HEK293 (cell line): ENCODE data around the gene UBE2E1.

ENCODE experiments used
- GLIS2 ChIP-seq: fragments of 450-650 bp; formaldehyde crosslinking; IDR thresholded peaks from 2 replicates; pipeline ENCODE4 v1.5.1; 2016; ENCODE audit warnings: missing biosample characterization, missing genetic modification characterization
- HOXC10 ChIP-seq: sonication (generic); formaldehyde crosslinking; IDR thresholded peaks from 2 replicates; pipeline ENCODE4 v1.8.1; 2023; ENCODE audit warnings: mild to moderate bottlenecking, missing genetic modification reagents
- HOXD13 ChIP-seq: sonication (generic); formaldehyde crosslinking; IDR thresholded peaks from 2 replicates; pipeline ENCODE4 v1.8.0; 2022; ENCODE audit warnings: missing genetic modification reagents, borderline replicate concordance
- PATZ1 ChIP-seq: fragments of 450-650 bp; formaldehyde crosslinking; IDR thresholded peaks from 2 replicates; pipeline ENCODE4 v1.5.1; 2016; ENCODE audit warnings: missing biosample characterization, missing genetic modification characterization
- PBX3 ChIP-seq: sonication (generic); formaldehyde crosslinking; IDR thresholded peaks from 2 replicates; pipeline ENCODE4 v1.8.1; 2022; ENCODE audit warnings: mild to moderate bottlenecking, moderate library complexity, missing genetic modification reagents
- REST ChIP-seq: fragments of 450-650 bp; formaldehyde crosslinking; IDR thresholded peaks from 2 replicates; pipeline ENCODE4 v1.5.1; 2016; ENCODE audit warnings: missing biosample characterization, missing genetic modification characterization
- SETDB1 ChIP-seq: IDR thresholded peaks from one replicate; pipeline ENCODE4 v1.6.1; 2017; ENCODE audit warnings: mild to moderate bottlenecking, low read length, moderate library complexity, mixed read lengths; ENCODE audit not compliant: insufficient read length
- TCF7L2 ChIP-seq: IDR thresholded peaks from 2 replicates; pipeline ENCODE4 v1.6.1; 2011; ENCODE audit warnings: low read depth, mild to moderate bottlenecking, inconsistent platforms, low read length, moderate library complexity, borderline replicate concordance
- TRIM28 ChIP-seq: IDR thresholded peaks from 2 replicates; pipeline ENCODE4 v1.6.1; 2011; ENCODE audit warnings: low read length, control low read depth, borderline replicate concordance
- ZBTB11 ChIP-seq: fragments of 450-650 bp; formaldehyde crosslinking; conservative IDR thresholded peaks from 2 replicates; pipeline ENCODE4 v1.5.1; 2016; ENCODE audit warnings: low read depth, missing biosample characterization, missing genetic modification characterization
- ZBTB49 ChIP-seq: fragments of 450-650 bp; formaldehyde crosslinking; IDR thresholded peaks from 2 replicates; pipeline ENCODE4 v1.5.1; 2016; ENCODE audit warnings: missing biosample characterization, missing genetic modification characterization, low read depth
- ZIC2 ChIP-seq: fragments of 450-650 bp; formaldehyde crosslinking; IDR thresholded peaks from 2 replicates; pipeline ENCODE4 v1.5.1; 2016; ENCODE audit warnings: missing biosample characterization, missing genetic modification characterization
- ZNF10 ChIP-seq: fragments of 450-650 bp; formaldehyde crosslinking; IDR thresholded peaks from 2 replicates; pipeline ENCODE4 v1.5.1; 2017; ENCODE audit warnings: missing biosample characterization, missing genetic modification characterization
- ZNF146 ChIP-seq: fragments of 450-650 bp; formaldehyde crosslinking; IDR thresholded peaks from 2 replicates; pipeline ENCODE4 v1.5.1; 2016; ENCODE audit warnings: missing biosample characterization, missing genetic modification characterization
- ZNF24 ChIP-seq: fragments of 450-650 bp; formaldehyde crosslinking; IDR thresholded peaks from 2 replicates; pipeline ENCODE4 v1.5.1; 2016; ENCODE audit warnings: missing biosample characterization, missing genetic modification characterization
- ZNF366 ChIP-seq: fragments of 450-650 bp; formaldehyde crosslinking; conservative IDR thresholded peaks from 2 replicates; pipeline ENCODE4 v1.5.1; 2016; ENCODE audit warnings: missing biosample characterization, missing genetic modification characterization
- ZNF394 ChIP-seq: fragments of 450-650 bp; formaldehyde crosslinking; IDR thresholded peaks from 2 replicates; pipeline ENCODE4 v1.5.1; 2016; ENCODE audit warnings: missing biosample characterization, missing genetic modification characterization, mild to moderate bottlenecking, moderate library complexity, borderline replicate concordance
- ZNF404 ChIP-seq: fragments of 450-650 bp; formaldehyde crosslinking; IDR thresholded peaks from 2 replicates; pipeline ENCODE4 v1.5.1; 2017; ENCODE audit warnings: missing biosample characterization, missing genetic modification characterization
- ZNF416 ChIP-seq: fragments of 450-650 bp; formaldehyde crosslinking; IDR thresholded peaks from 2 replicates; pipeline ENCODE4 v1.5.1; 2016; ENCODE audit warnings: missing biosample characterization, missing genetic modification characterization
- ZNF548 ChIP-seq: fragments of 450-650 bp; formaldehyde crosslinking; IDR thresholded peaks from 2 replicates; pipeline ENCODE4 v1.5.1; 2016; ENCODE audit warnings: missing biosample characterization, missing genetic modification characterization
- ZNF549 ChIP-seq: fragments of 450-650 bp; IDR thresholded peaks from 2 replicates; pipeline ENCODE4 v1.5.1; 2018; ENCODE audit warnings: missing biosample characterization, missing genetic modification characterization, mild to moderate bottlenecking, inconsistent platforms, moderate library complexity
- ZNF558 ChIP-seq: fragments of 450-650 bp; formaldehyde crosslinking; IDR thresholded peaks from 2 replicates; pipeline ENCODE4 v1.5.1; 2016; ENCODE audit warnings: missing biosample characterization, missing genetic modification characterization
- ZNF561 ChIP-seq: fragments of 450-650 bp; IDR thresholded peaks from 2 replicates; pipeline ENCODE4 v1.5.1; 2018; ENCODE audit warnings: missing biosample characterization, missing genetic modification characterization, borderline replicate concordance
- ZNF658 ChIP-seq: fragments of 450-650 bp; formaldehyde crosslinking; IDR thresholded peaks from 2 replicates; pipeline ENCODE4; 2016; ENCODE audit warnings: missing biosample characterization, missing genetic modification characterization
- ZSCAN5A ChIP-seq: fragments of 450-650 bp; formaldehyde crosslinking; IDR thresholded peaks from 2 replicates; pipeline ENCODE4 v1.5.1; 2016; ENCODE audit warnings: missing biosample characterization, missing genetic modification characterization

Gene UBE2E1

GRCh38 chr3:23810343-23811184, 4.8 kb downstream of the UBE2E1 start (continued):
- 0 out of 2 replicates have a peak, but pooled peaks have one; percentile 15 for TF ChIP-seq REST
- TF ChIP-seq SETDB1, result no peak
- TF ChIP-seq ZNF416 (tag by site-specific recombination), result no peak
- TF ChIP-seq GLIS2, result peak; percentile 83
- TF ChIP-seq ZSCAN5A (tag by site-specific recombination), result peak; percentile 79
- TF ChIP-seq ZNF658 (tag by site-specific recombination), result no peak
- no peak for TF ChIP-seq ZNF549
- TF ChIP-seq ZNF558, result no peak
- TF ChIP-seq PATZ1 (tag by site-specific recombination), result peak; percentile 61
- TF ChIP-seq HOXC10 (CRISPR knock-in tag), result no peak
- TF ChIP-seq ZNF548, result no peak
- TF ChIP-seq ZNF146 (tag by site-specific recombination), result 0 out of 2 replicates have a peak, but pooled peaks have one; percentile 6
- 0 out of 2 replicates have a peak, but pooled peaks have one; percentile 21 for TF ChIP-seq ZNF24 (tag by site-specific recombination)
- 0 out of 2 replicates have a peak, but pooled peaks have one; percentile 20 for TF ChIP-seq ZNF10
- no peak for TF ChIP-seq TCF7L2
- peak; percentile 49 for TF ChIP-seq ZBTB11 (tag by site-specific recombination)
- TF ChIP-seq TRIM28, result no peak
- no peak for TF ChIP-seq ZNF394 (tag by site-specific recombination)
- peak; percentile 32 for TF ChIP-seq ZIC2 (tag by site-specific recombination)
- TF ChIP-seq ZBTB49, result no peak
- no peak for TF ChIP-seq ZNF404 (tag by site-specific recombination)
- TF ChIP-seq ZNF366 (tag by site-specific recombination), result peak; percentile 36; the same call in 1 of the 2 replicates
- TF ChIP-seq PBX3 (CRISPR knock-in tag), result no peak
- peak; percentile 63; the same call in 1 of the 2 replicates for TF ChIP-seq ZNF561 (tag by site-specific recombination)
- no peak for TF ChIP-seq HOXD13 (CRISPR knock-in tag)
